GM12878 (cell line): ENCODE results near the gene CYSTM1. TPM values are rescaled to one million over a fixed set of nuclear protein-coding genes. Genes with fewer than 3 reads are reported as not detected.

Experiments
- ATAC-seq: fragments of 200-7000 bp; cut with Tn5 transposase; 3 replicates; pipeline ENCODE4 v1.9.1; 2020; ENCODE audit warnings: mild to moderate bottlenecking, moderate library complexity
- BruUV-seq: library from RNA; stranded (reverse); fragments of 400-500 nt; replicated peaks from 2 replicates; lab custom pipeline; 2021; lab: Mats Ljungman, UMichigan
- CTCF ChIA-PET: fragments of 300-600 bp; sonication (Branson Sonifier 250); formaldehyde crosslinking; extraction: SDS; loops from one replicate; lab custom pipeline; 2021; ENCODE audit warnings: inconsistent platforms; lab: Yijun Ruan, JAX
- POLR2A ChIA-PET: fragments of 350-600 bp; formaldehyde crosslinking; extraction: SDS; loops from one replicate; lab custom pipeline; 2021; ENCODE audit warnings: inconsistent platforms; lab: Charles Lee
- RAD21 ChIA-PET: fragments of 300-600 bp; sonication (Branson Sonifier 250); formaldehyde crosslinking; loops from one replicate; lab custom pipeline; 2023; ENCODE audit warnings: antibody characterized with exemption; ENCODE audit not compliant: unreplicated experiment; lab: Charles Lee
- SMC1A ChIA-PET: fragments of 300-600 bp; sonication (Branson Sonifier 250); formaldehyde crosslinking; loops from one replicate; lab custom pipeline; 2023; ENCODE audit not compliant: unreplicated experiment, uncharacterized antibody; lab: Charles Lee
- DNase-seq: peaks from one replicate; pipeline ENCODE4 v3.0.0-alpha.2; 2011; ENCODE audit warnings: low read depth, low spot score
- FAIRE-seq: peaks from 3 replicates; lab custom pipeline; 2011; peaks lifted over from hg19 to GRCh38; lab: Jason Lieb, UNC
- H2AFZ ChIP-seq: 2 replicates; pipeline ENCODE4 v1.6.0; 2011; ENCODE audit warnings: low read depth, low read length, control low read depth; ENCODE audit not compliant: control insufficient read depth
- H3K27ac ChIP-seq: 2 replicates; pipeline ENCODE4 v1.5.1; 2011; ENCODE audit warnings: control low read depth; ENCODE audit not compliant: control insufficient read depth, insufficient read depth
- H3K27me3 ChIP-seq, 2 experiments: replicated peaks in 1 of 2; 2 replicates each; pipeline versions ENCODE4 v1.6.0 to v1.6.1; 2011; ENCODE audit warnings: low read length in 1 of 2; ENCODE audit not compliant: control insufficient read depth in 2 of 2, insufficient read depth in 2 of 2
- H3K36me3 ChIP-seq, 2 experiments: 2 replicates each; pipeline ENCODE4 v1.5.1; 2011; ENCODE audit warnings: low read length in 1 of 2; ENCODE audit not compliant: control insufficient read depth in 2 of 2, insufficient read depth in 2 of 2
- H3K4me1 ChIP-seq: 2 replicates; pipeline ENCODE4 v1.6.1; 2011; ENCODE audit warnings: mild to moderate bottlenecking, low read length, moderate library complexity, mixed read lengths; ENCODE audit not compliant: control insufficient read depth, insufficient read depth
- H3K4me2 ChIP-seq: 2 replicates; pipeline ENCODE4 v1.6.0; 2011; ENCODE audit warnings: control low read depth; ENCODE audit not compliant: control insufficient read depth, insufficient read depth
- H3K4me3 ChIP-seq: fragments of 200-600 bp; sonication (generic); 2 replicates; pipeline ENCODE4 v1.5.1; 2016
- H3K79me2 ChIP-seq: 2 replicates; pipeline ENCODE4 v1.6.0; 2011; ENCODE audit warnings: low read length; ENCODE audit not compliant: control insufficient read depth, insufficient read depth
- H3K9ac ChIP-seq: 2 replicates; pipeline ENCODE4 v1.8.0; 2011; ENCODE audit warnings: low read length, control low read depth, mixed read lengths; ENCODE audit not compliant: control insufficient read depth, insufficient read depth
- H3K9me3 ChIP-seq: replicated peaks from 3 replicates; pipeline ENCODE4 v1.5.1; 2011; ENCODE audit warnings: mild to moderate bottlenecking, low read length; ENCODE audit not compliant: control insufficient read depth, insufficient read depth
- H4K20me1 ChIP-seq: 2 replicates; pipeline ENCODE4 v1.6.0; 2011; ENCODE audit not compliant: control insufficient read depth, insufficient read depth
- FOXM1 ChIP-seq: IDR thresholded peaks from 2 replicates; pipeline ENCODE4 v1.6.1; 2012; ENCODE audit warnings: low read depth, mild to moderate bottlenecking, inconsistent platforms, low read length, moderate library complexity
- MYB ChIP-seq: fragments of 150-350 bp; IDR thresholded peaks from 2 replicates; pipeline ENCODE4 v1.6.1; 2014; ENCODE audit warnings: mild to moderate bottlenecking, low read depth, low read length, borderline replicate concordance
- RFX5 ChIP-seq: IDR thresholded peaks from 2 replicates; pipeline ENCODE4 v1.6.1; 2011; ENCODE audit warnings: low read depth, low read length, improper control_type of control experiment
- RUNX3 ChIP-seq: IDR thresholded peaks from 2 replicates; pipeline ENCODE4 v1.6.1; 2012; ENCODE audit warnings: low read length, inconsistent platforms
- WGBS: methylation state at CpG from one replicate; pipeline ENCODE4 v1.1.6; 2016; ENCODE audit warnings: low lambda C conversion rate; ENCODE audit not compliant: insufficient replicate concordance, insufficient coverage; ENCODE audit errors: missing lambda C conversion rate; 5-methylcytosine and 5-hydroxymethylcytosine counted together
- in situ Hi-C: fragments of 300-500 bp; cut with MboI; formaldehyde crosslinking; loops from 9 replicates; pipeline ENCODE4 v1.14.3; 2018; ENCODE audit warnings: mixed read lengths
- intact Hi-C: fragments of 100-400 bp; cut with micrococcal nuclease; formaldehyde crosslinking; loops from one replicate; pipeline ENCODE4 v1.14.2; 2022; ENCODE audit not compliant: unreplicated experiment
- polyA plus RNA-seq, 11 experiments: library from polyadenylated mRNA; depleted of rRNA in 4 of 11; unstranded in 6 of 11; stranded (reverse) in 5 of 11; fragments of >200 nt; fragmentation: Nextera tagmentation in 4 of 11; fragmentation: Illumina TruSeq in 1 of 11; extraction: Ambion mirVana in 4 of 11; extraction: Trizol in 1 of 11; gene quantifications; 1 replicate in 1 of 11; 2 replicates in 10 of 11; pipeline versions ENCODE4 v1.2.1 to v1.2.3, GENCODE V29; 2011 to 2016; ENCODE audit warnings: inconsistent platforms in 2 of 11, missing spikeins in 2 of 11, low read depth in 1 of 11
- total RNA-seq, 4 experiments: library from RNA; depleted of rRNA in 3 of 4; stranded (reverse); fragments of >200 nt in 3 of 4; fragmentation: Illumina TruSeq in 1 of 4; extraction: Trizol in 1 of 4; gene quantifications; 2 replicates each; pipeline versions ENCODE4 v1.2.1 to v1.2.3, GENCODE V29; 2013 to 2021
- TF ChIP-seq, protein P1 (sequence below): fragments of 450-650 bp; IDR thresholded peaks from 2 replicates; pipeline ENCODE4 v1.6.1; 2017; ENCODE audit warnings: mild to moderate bottlenecking, moderate library complexity
- TF ChIP-seq, protein P2 (sequence below): IDR thresholded peaks from 2 replicates; pipeline ENCODE4 v1.6.1; 2011; ENCODE audit warnings: borderline replicate concordance, low read depth, mild to moderate bottlenecking, moderate library complexity, low read length; ENCODE audit not compliant: insufficient read depth, poor library complexity, severe bottlenecking

The CYSTM1 gene
- total and polyA plus RNA-seq, 10 of the 15 experiments (the other 5 are each of a cell fraction or from before 2014, with no cell fraction given), result 52.7 to 261 (median 98.7) TPM

DNA sequence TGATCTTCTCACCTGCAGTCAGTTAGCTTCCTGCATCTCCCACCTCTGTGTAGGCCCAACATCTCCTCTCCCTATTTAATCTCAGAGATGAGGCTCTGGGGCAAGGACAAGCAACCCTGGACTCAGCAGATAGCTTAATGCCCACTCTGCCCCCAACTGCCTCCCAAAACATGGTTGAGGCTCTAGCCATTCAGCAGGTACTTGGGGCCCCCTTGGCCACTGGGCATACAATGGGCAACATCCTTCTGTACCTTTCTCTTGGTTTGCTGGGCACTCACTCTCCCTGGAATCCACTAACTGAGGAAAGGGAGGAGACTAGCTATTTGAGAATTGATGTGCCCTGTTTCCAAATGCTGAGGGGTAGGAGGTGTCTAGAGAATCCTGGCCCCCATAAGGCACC, 39.9 kb upstream of the CYSTM1 start (continued):
- TF ChIP-seq, protein P1, sequence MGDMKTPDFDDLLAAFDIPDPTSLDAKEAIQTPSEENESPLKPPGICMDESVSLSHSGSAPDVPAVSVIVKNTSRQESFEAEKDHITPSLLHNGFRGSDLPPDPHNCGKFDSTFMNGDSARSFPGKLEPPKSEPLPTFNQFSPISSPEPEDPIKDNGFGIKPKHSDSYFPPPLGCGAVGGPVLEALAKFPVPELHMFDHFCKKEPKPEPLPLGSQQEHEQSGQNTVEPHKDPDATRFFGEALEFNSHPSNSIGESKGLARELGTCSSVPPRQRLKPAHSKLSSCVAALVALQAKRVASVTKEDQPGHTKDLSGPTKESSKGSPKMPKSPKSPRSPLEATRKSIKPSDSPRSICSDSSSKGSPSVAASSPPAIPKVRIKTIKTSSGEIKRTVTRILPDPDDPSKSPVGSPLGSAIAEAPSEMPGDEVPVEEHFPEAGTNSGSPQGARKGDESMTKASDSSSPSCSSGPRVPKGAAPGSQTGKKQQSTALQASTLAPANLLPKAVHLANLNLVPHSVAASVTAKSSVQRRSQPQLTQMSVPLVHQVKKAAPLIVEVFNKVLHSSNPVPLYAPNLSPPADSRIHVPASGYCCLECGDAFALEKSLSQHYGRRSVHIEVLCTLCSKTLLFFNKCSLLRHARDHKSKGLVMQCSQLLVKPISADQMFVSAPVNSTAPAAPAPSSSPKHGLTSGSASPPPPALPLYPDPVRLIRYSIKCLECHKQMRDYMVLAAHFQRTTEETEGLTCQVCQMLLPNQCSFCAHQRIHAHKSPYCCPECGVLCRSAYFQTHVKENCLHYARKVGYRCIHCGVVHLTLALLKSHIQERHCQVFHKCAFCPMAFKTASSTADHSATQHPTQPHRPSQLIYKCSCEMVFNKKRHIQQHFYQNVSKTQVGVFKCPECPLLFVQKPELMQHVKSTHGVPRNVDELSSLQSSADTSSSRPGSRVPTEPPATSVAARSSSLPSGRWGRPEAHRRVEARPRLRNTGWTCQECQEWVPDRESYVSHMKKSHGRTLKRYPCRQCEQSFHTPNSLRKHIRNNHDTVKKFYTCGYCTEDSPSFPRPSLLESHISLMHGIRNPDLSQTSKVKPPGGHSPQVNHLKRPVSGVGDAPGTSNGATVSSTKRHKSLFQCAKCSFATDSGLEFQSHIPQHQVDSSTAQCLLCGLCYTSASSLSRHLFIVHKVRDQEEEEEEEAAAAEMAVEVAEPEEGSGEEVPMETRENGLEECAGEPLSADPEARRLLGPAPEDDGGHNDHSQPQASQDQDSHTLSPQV, result no peak

DNA sequence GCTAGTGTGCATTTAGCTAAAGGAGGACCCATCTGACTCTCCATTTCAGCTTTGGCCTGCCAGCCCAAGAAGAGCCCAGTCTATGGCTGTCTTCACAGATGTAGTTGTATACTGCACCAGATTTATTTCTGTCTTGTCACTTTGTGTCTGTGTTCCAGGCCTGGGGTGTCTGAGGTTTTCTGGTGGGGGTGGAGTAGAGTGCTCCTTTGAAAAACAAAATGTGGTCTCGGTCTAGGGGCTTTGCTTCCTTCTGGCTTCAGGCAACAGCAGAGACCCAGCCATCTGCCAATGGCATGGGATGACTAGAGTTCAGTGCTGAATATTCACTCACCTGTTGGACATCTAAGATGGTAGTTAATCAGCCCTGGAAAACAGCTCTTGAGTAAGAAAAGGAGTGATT, 38.4 kb upstream of the CYSTM1 start:
- WGBS, result 0% methylated on average over 1 of the region's 1 CpG
- no peak overlapping the region for H2AFZ ChIP-seq
- in situ Hi-C loops (no loop called here), intact Hi-C loops (no loop called here)
- H3K4me3 ChIP-seq, result no peak overlapping the region
- no peaks in the 10 kb centered on the region; the same call in 1 of the 2 replicates for H4K20me1 ChIP-seq
- no peaks in the 10 kb centered on the region for H3K27me3 ChIP-seq
- CTCF ChIA-PET, result interaction anchor here (0.9 to 2.6 kb wide), 6 partner anchors 14 to 64 kb away, joined by 3 to 9 read pairs (median 6); no protein-coding TSS in a partner anchor
- no peaks in the 10 kb centered on the region for H3K9me3 ChIP-seq
- TF ChIP-seq MYB (no peak), RFX5 (no peak), FOXM1 (no peak), RUNX3 (no peak)
- TF ChIP-seq, protein P2, sequence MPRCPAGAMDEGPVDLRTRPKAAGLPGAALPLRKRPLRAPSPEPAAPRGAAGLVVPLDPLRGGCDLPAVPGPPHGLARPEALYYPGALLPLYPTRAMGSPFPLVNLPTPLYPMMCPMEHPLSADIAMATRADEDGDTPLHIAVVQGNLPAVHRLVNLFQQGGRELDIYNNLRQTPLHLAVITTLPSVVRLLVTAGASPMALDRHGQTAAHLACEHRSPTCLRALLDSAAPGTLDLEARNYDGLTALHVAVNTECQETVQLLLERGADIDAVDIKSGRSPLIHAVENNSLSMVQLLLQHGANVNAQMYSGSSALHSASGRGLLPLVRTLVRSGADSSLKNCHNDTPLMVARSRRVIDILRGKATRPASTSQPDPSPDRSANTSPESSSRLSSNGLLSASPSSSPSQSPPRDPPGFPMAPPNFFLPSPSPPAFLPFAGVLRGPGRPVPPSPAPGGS, result no peak
- SMC1A ChIA-PET, result interaction anchor here (0.9 to 5.3 kb wide), 6 partner anchors 7 to 63 kb away, joined by 3 to 39 read pairs (median 4); no protein-coding TSS in a partner anchor
- H3K4me2 ChIP-seq, result no peak overlapping the region
- no peak for DNase-seq
- H3K36me3 ChIP-seq, result no peaks in the 10 kb centered on the region
- H3K9ac ChIP-seq, result no peak overlapping the region
- H3K4me1 ChIP-seq, result peaks cover 7% of the 10 kb centered on the region; the same call in 1 of the 2 replicates
- FAIRE-seq, result no peak
- no peak for ATAC-seq
- POLR2A ChIA-PET, result interaction anchor here (1.1 kb wide), 1 partner anchor 15 kb away, joined by 4 read pairs; no protein-coding TSS in a partner anchor
- RAD21 ChIA-PET, result interaction anchor here (1.1 to 1.2 kb wide), 2 partner anchors 19 to 64 kb away, joined by 3 to 6 read pairs; no protein-coding TSS in a partner anchor
- H3K79me2 ChIP-seq, result no peaks in the 10 kb centered on the region
- no peak overlapping the region for H3K27ac ChIP-seq
- no TSS peak for BruUV-seq
